Esophagus muscularis mucosa (tissue), 4 donors: ENCODE measurements around the gene NANS. TPM values are rescaled to one million over a fixed set of nuclear protein-coding genes. Genes with fewer than 3 reads are reported as not detected.
"Not testable (repeated sequence)": the region's sequence is repeated elsewhere in the genome, so short reads cannot be mapped to it uniquely, and the experiment has no call there.

Experiments
- DNase-seq: peaks from one replicate; pipeline ENCODE4 v3.0.0-alpha.2; 2017; ENCODE audit errors: extremely low spot score
- H3K27ac ChIP-seq, 4 donors: fragments of 200-600 bp; sonication (generic); replicated peaks in 1 of 4; 1 replicate in 3 of 4; 2 replicates in 1 of 4; pipeline ENCODE4 v1.5.1; 2016 to 2019; ENCODE audit warnings: mild to moderate bottlenecking in 1 of 4
- H3K27me3 ChIP-seq, 4 donors: fragments of 200-600 bp; sonication (generic); one replicate each; pipeline versions ENCODE4 v1.5.1 to v1.6.0; 2016 to 2019
- H3K36me3 ChIP-seq, 4 donors: fragments of 200-600 bp; sonication (generic); one replicate each; pipeline ENCODE4 v1.5.1; 2016 to 2019
- H3K4me1 ChIP-seq, 4 donors: fragments of 200-600 bp; sonication (generic); one replicate each; pipeline ENCODE4 v1.5.1; 2016 to 2019
- H3K4me3 ChIP-seq, 4 donors: fragments of 200-600 bp; sonication (generic); 1 replicate in 2 of 4; 2 replicates in 2 of 4; pipeline ENCODE4 v1.5.1; 2016 to 2019; ENCODE audit warnings: mild to moderate bottlenecking in 4 of 4, moderate library complexity in 1 of 4
- H3K9me3 ChIP-seq, 4 donors: fragments of 200-600 bp; sonication (generic); 1 replicate in 3 of 4; 2 replicates in 1 of 4; pipeline ENCODE4 v1.5.1; 2016 to 2019
- EP300 ChIP-seq: sonication (generic); formaldehyde crosslinking; IDR thresholded peaks from one replicate; pipeline ENCODE4 v1.6.1; 2017; ENCODE audit warnings: antibody characterized with exemption
- POLR2A ChIP-seq: fragments of 450-650 bp; IDR thresholded peaks from one replicate; pipeline ENCODE4 v1.6.1; 2017; ENCODE audit warnings: antibody characterized with exemption, moderate library complexity, mild to moderate bottlenecking, low read depth
- POLR2AphosphoS5 ChIP-seq, 2 donors: sonication (generic); formaldehyde crosslinking; IDR thresholded peaks; one replicate each; pipeline ENCODE4 v1.6.1; 2017; ENCODE audit warnings: antibody characterized with exemption in 2 of 2
- WGBS: methylation state at CpG from one replicate; pipeline ENCODE4 v1.1.5; 2018; 5-methylcytosine and 5-hydroxymethylcytosine counted together
- intact Hi-C: fragments of 100-400 bp; cut with DNase I; formaldehyde crosslinking; loops from one replicate; pipeline ENCODE4 v1.15.1; 2023
- total RNA-seq, 4 donors: library from RNA; depleted of rRNA; stranded (reverse); fragments of >200 nt; gene quantifications; one replicate each; pipeline versions ENCODE4 v1.1.0 to v1.2.1, GENCODE V29; 2016
- TF ChIP-seq, protein P1 (sequence below), 3 experiments: fragments of 200-600 bp in 2 of 3; fragments of 450-650 bp in 1 of 3; sonication (generic) in 2 of 3; IDR thresholded peaks; one replicate each; pipeline ENCODE4 v1.5.1; 2017 to 2019; ENCODE audit warnings: antibody characterized with exemption in 3 of 3, mild to moderate bottlenecking in 2 of 3, moderate library complexity in 1 of 3

NANS gene
- total RNA-seq, 4 donors from 2014 or later, result 25.3 to 54.7 (median 37.3) TPM

DNA sequence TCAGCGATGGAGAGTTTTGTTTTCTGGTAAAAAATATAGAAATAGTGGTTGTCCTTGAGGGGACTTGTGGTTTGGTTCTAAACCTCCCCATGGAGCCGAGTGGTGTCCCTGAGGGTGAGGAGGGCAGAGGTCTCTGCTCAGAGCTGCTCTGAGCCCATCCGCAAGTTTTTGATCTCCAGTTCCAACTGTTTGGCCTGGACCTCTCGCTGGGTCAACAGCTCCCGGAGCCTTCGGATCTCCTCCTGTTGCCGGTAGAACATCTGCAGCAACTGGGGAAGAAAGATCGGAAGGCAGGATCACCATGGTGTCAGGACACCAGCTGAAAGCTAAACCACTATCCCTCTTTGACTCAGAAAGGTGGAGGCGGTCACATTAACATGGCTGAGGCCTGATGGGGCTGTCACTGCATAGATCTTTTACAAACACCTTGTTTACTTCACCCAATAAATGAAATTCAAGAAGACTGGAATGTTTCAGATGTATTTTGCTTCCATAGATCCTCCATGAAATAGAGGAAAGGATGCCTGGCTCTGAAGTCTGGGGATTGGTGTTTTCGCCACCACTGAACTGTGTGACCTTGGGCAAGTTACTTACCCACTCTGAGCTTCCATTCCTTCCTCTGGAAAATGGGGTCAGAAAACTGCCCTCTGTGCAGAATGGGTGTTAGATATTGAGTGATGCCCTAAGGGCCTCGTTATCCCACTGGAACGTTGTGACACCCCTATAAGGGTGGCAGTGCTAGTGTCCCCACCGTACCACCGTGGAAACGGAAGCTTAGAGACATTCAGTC, 68.3 kb downstream of the NANS start:
- WGBS, result 92% methylated on average over 15 of the region's 15 CpGs
- Histone ChIP-seq H3K36me3 (no peaks in the 10 kb centered on the region), H3K4me3 (no peak overlapping the region), H3K4me1 (peaks cover 4 to 20% (median 5%) of the 10 kb centered on the region in 4 donors), H3K27ac (no peak overlapping the region), H3K27me3 (no peaks in the 10 kb centered on the region), H3K9me3 (no peaks in the 10 kb centered on the region)
- intact Hi-C loops, result no loop called here
- TF ChIP-seq EP300 (no peak), POLR2AphosphoS5 (IDR thresholded peaks at IDR 0.05) (no peak), POLR2A (no peak)
- TF ChIP-seq, protein P1, sequence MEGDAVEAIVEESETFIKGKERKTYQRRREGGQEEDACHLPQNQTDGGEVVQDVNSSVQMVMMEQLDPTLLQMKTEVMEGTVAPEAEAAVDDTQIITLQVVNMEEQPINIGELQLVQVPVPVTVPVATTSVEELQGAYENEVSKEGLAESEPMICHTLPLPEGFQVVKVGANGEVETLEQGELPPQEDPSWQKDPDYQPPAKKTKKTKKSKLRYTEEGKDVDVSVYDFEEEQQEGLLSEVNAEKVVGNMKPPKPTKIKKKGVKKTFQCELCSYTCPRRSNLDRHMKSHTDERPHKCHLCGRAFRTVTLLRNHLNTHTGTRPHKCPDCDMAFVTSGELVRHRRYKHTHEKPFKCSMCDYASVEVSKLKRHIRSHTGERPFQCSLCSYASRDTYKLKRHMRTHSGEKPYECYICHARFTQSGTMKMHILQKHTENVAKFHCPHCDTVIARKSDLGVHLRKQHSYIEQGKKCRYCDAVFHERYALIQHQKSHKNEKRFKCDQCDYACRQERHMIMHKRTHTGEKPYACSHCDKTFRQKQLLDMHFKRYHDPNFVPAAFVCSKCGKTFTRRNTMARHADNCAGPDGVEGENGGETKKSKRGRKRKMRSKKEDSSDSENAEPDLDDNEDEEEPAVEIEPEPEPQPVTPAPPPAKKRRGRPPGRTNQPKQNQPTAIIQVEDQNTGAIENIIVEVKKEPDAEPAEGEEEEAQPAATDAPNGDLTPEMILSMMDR (IDR thresholded peaks at IDR 0.05), result no peak
- no peak for DNase-seq

DNA sequence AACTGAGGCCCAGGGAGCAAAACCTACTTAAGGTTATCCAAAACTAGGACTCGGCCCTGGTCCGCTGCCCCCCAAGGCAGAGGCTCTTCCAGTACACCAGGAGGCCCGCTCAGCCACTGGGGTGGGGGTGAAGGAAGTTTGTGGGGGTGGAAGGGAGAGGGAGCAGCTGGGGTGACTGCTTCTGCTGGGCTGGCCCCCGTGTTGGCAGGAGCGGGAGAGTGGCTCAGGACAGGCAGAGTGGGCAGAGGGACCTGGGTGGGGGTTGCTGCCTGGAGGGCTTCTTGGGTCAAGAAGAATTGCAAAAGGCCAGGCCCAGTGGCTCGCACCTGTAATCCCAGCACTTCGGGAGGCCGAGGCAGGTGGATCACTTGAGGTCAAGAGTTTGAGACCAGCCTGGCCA, 70.7 kb downstream of the NANS start:
- Histone ChIP-seq H3K4me1 (peaks cover 0 to 2% (median 0%) of the 10 kb centered on the region in 4 donors), H3K27me3 (no peaks in the 10 kb centered on the region), H3K27ac (no peak overlapping the region), H3K36me3 (no peaks in the 10 kb centered on the region), H3K4me3 (no peak overlapping the region), H3K9me3 (no peaks in the 10 kb centered on the region)
- no peak for DNase-seq
- intact Hi-C loops, result no loop called here
- TF ChIP-seq, protein P1 (IDR thresholded peaks at IDR 0.05), result no peak
- TF ChIP-seq POLR2A, result no peak
- TF ChIP-seq POLR2AphosphoS5 (IDR thresholded peaks at IDR 0.05), result no peak
- no peak for TF ChIP-seq EP300
- WGBS, result 100% methylated on average over 7 of the region's 8 CpGs

DNA sequence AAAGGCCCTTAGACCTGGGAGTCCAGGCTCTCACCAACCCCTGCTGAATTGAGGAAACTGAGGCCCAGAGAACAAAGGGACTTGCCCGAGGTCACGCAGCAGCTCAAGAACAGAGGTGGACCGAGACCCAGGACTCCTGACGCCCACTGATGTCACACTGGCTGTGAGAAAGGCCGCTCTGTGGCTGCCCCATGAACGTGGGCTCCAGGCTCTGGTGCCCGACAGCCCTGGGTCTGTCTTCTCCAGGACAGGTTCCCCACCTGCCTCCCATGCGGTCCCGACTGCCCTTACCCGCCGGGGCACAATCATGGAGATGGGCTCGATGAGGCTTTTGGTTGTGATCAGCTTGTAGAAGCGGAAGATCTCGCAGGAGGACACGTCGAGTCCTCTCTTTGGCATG, 71.8 kb downstream of the NANS start:
- Histone ChIP-seq H3K4me1 (no peaks in the 10 kb centered on the region), H3K27ac (no peak overlapping the region), H3K9me3 (no peaks in the 10 kb centered on the region), H3K4me3 (no peak overlapping the region), H3K36me3 (no peaks in the 10 kb centered on the region), H3K27me3 (no peaks in the 10 kb centered on the region)
- WGBS, result 91% methylated on average over 11 of the region's 16 CpGs
- DNase-seq, result no peak
- intact Hi-C loops, result no loop called here
- TF ChIP-seq, protein P1 (IDR thresholded peaks at IDR 0.05), result no peak
- no peak for TF ChIP-seq POLR2AphosphoS5 (IDR thresholded peaks at IDR 0.05)
- no peak for TF ChIP-seq EP300
- no peak for TF ChIP-seq POLR2A

DNA sequence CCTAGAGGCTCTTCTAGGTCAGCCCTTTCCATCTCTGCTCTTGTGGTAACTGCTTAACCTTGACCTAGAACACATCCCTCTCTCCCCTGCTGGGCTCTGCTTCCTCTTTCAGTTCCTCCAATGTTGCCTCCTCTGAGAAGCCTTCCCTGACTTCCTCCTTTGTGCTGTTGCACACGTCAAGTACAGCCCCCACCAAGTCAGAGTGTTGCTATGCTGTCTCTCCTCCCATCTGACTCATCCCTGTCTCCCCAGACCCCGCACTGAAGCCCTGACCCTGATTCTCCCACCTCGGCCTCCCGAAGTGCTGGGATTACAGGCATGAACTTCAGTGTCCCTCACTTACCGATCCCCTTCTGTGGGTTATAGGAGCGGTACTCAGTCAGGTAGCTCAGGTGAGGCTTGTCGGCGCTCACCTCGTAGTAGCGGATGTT, 72.9 kb downstream of the NANS start:
- Histone ChIP-seq H3K9me3 (no peaks in the 10 kb centered on the region), H3K27me3 (no peaks in the 10 kb centered on the region), H3K36me3 (peaks cover 0 to 2% (median 0%) of the 10 kb centered on the region in 4 donors), H3K4me3 (no peak overlapping the region), H3K4me1 (no peaks in the 10 kb centered on the region), H3K27ac (no peak overlapping the region)
- TF ChIP-seq, protein P1 (IDR thresholded peaks at IDR 0.05), result no peak
- intact Hi-C loops, result no loop called here
- DNase-seq, result no peak
- 92% methylated on average over 10 of the region's 10 CpGs for WGBS

DNA sequence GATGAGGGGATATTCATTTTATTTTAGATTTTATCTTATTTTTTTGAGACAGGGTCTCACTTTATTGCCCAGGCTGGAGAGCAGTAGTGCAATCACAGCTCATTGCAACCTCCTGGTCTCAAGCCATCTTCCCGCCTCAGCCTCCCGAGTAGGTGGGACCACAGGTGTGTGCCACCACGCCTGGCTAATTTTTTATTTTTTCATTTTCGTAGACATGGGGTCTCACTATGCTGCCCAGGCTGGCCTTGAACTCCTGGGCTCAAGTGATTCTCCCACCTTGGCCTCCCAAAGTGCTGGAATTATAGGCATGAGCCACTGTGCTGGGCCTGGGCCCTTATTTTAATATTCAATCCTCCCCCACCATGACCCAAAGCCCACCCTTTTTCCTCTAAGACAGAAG, 73.5 kb downstream of the NANS start:
- H3K27ac ChIP-seq, H3K27me3 ChIP-seq, H3K4me3 ChIP-seq, H3K9me3 ChIP-seq, intact Hi-C loops, H3K4me1 ChIP-seq, DNase-seq, H3K36me3 ChIP-seq: not testable (repeated sequence)
- WGBS, result 93% methylated on average over 4 of the region's 4 CpGs
